Right cardiac atrium (tissue), 5 donors: Measurements from ENCODE around the gene YIPF4. TPM values are rescaled to one million over a fixed set of nuclear protein-coding genes. Genes with fewer than 3 reads are reported as not detected.

Source experiments
- ATAC-seq, 2 donors: fragments of 200-7000 bp; cut with Tn5 transposase; one replicate each; pipeline versions ENCODE4 v1.8.0 to v1.9.1; 2020; ENCODE audit warnings: moderate library complexity in 2 of 2, mild to moderate bottlenecking in 1 of 2
- DNase-seq, 3 donors: peaks; one replicate each; pipeline ENCODE4 v3.0.0-alpha.2; 2020
- H3K27ac ChIP-seq: one replicate; pipeline ENCODE4 v1.5.1; 2013; ENCODE audit warnings: mild to moderate bottlenecking, low read length, control low read depth, moderate library complexity
- H3K27me3 ChIP-seq: one replicate; pipeline ENCODE4 v1.6.1; 2013; ENCODE audit not compliant: control insufficient read depth, insufficient read depth
- H3K4me1 ChIP-seq: one replicate; pipeline ENCODE4 v1.6.1; 2013; ENCODE audit warnings: low read length; ENCODE audit not compliant: control insufficient read depth, insufficient read depth
- H3K4me3 ChIP-seq: one replicate; pipeline ENCODE4 v1.5.1; 2013; ENCODE audit warnings: low read length, control low read depth
- H3K9me3 ChIP-seq: one replicate; pipeline ENCODE4 v1.6.1; 2013; ENCODE audit warnings: low read length; ENCODE audit not compliant: control insufficient read depth
- WGBS: extraction: QIAGEN DNeasy Blood & Tissue Kit; methylation state at CpG from one replicate; pipeline ENCODE4 v1.1.7; 2013; 5-methylcytosine and 5-hydroxymethylcytosine counted together
- intact Hi-C, 4 donors: fragments of 100-400 bp; cut with DNase I; formaldehyde crosslinking; loops; one replicate each; pipeline versions ENCODE4 v1.11.0 to v1.14.0; 2022 to 2023
- long read RNA-seq, 4 donors: library from polyadenylated mRNA; unstranded; transcript quantifications; one replicate each; pipeline ENCODE4 v2.0.0, GENCODE V29; 2020 to 2021
- polyA plus RNA-seq: library from polyadenylated mRNA; stranded (reverse); fragments of 200-250 nt; gene quantifications from one replicate; pipeline ENCODE4 v1.2.3, GENCODE V29; 2013
- total RNA-seq, 4 donors: library from RNA; stranded (reverse); fragmentation: NEBNext Ultra II Directional; extraction: Animal tissue kit (Norgen Biotek cat#: 25700); gene quantifications; one replicate each; pipeline ENCODE4 v1.2.1, GENCODE V29; 2021
- donor health status: healthy with polysubstance abuse.
- donor health status: DM: no; HTN: yes; CAD: no.
- donor health status: DM: no; HTN: no; CAD: no.
- donor health status: DM: no; HTN: yes; CAD: no; lungs with severe emphysema.
- donor health status: DM: yes; HTN: yes; CAD: no.

The YIPF4 gene
- total RNA-seq (10 to 100 TPM; 52.6 to 60.8 (median 53.3) TPM), polyA plus RNA-seq (30.8 TPM)
- long read RNA-seq, donor 1, full-length matches to known transcripts, result 125 of 147 reads
- long read RNA-seq, donor 1, partial matches to known transcripts, result 5 of 147 reads
- long read RNA-seq, donor 1, other reads (novel, unspliced or antisense), result 17 of 147 reads
- long read RNA-seq, donor 2, full-length matches to known transcripts, result 34 of 40 reads
- long read RNA-seq, donor 2, partial matches to known transcripts, result 1 of 40 reads
- long read RNA-seq, donor 2, other reads (novel, unspliced or antisense), result 5 of 40 reads
- long read RNA-seq, donor 3, full-length matches to known transcripts, result 427 of 465 reads
- long read RNA-seq, donor 3, partial matches to known transcripts, result 10 of 465 reads
- long read RNA-seq, donor 3, other reads (novel, unspliced or antisense), result 28 of 465 reads
- long read RNA-seq, donor 4, full-length matches to known transcripts, result 51 of 61 reads
- long read RNA-seq, donor 4, partial matches to known transcripts, result 6 of 61 reads
- long read RNA-seq, donor 4, other reads (novel, unspliced or antisense), result 4 of 61 reads

DNA sequence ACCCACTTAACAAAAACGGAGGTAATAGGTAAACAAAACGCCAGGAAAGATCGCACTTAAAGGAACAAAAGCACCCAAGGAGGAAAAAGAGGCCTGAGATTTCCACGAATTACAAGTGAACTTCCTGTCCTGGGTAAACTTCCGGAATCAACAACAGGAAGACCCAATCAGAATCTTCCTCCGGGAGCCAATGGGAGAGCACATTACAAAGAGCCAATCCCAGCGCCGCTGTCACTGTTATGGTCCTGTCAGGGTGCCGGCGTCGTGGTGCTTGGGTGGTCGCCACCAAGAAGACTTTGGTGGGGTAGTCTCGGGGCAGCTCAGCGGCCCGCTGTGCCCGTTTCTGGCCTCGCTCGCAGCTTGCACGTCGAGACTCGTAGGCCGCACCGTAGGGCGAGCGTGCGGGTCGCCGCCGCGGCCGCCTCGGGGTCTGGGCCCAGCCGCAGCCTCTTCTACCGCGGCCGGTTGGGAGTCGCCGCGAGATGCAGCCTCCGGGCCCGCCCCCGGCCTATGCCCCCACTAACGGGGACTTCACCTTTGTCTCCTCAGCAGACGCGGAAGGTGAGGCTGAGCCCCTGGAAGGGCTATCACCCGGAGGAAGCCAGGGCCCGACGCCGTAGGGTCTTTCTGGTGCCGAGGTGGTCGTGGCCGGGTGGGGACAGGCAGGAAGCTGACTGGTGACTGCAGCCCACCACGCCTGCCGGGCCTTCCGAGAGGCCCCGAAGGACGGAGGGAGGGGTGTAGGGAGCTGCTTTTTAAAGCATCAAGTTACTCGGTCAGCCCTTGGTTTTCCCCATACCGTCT lies at the start of gene YIPF4:
Gene YIPF4 (plus strand): TSS at position 231 of the 804 bp plus-strand sequence. CDS start 252 bp downstream, at position 483.
- DNase-seq (peak; percentile 82 to 94 (median 93)), ATAC-seq (peak; percentile 99 to 100)
- H3K9me3 ChIP-seq, result no peaks in the 10 kb centered on the region
- peak within 1 kb of the TSS; percentile 97 for H3K4me3 ChIP-seq
- no peaks in the 10 kb centered on the region for H3K27me3 ChIP-seq
- no peaks in the 10 kb centered on the region for H3K4me1 ChIP-seq
- WGBS, result under 1% methylated on average over 59 of the region's 59 CpGs
- H3K27ac ChIP-seq, result peak within 1 kb of the TSS; percentile 57
- intact Hi-C loops, result no loop called here

- ATAC-seq (no peak), DNase-seq (no peak)
- Histone ChIP-seq H3K4me1 (no peaks in the 10 kb centered on the region), H3K27ac (no peak overlapping the region), H3K4me3 (no peak overlapping the region), H3K9me3 (no peaks in the 10 kb centered on the region), H3K27me3 (no peaks in the 10 kb centered on the region)
- intact Hi-C loops, result no loop called here
- 78% methylated on average over 2 of the region's 2 CpGs for WGBS
Measured at GRCh38 chr2:32228181-32228580, 49.5 kb upstream of the YIPF4 start.

DNA sequence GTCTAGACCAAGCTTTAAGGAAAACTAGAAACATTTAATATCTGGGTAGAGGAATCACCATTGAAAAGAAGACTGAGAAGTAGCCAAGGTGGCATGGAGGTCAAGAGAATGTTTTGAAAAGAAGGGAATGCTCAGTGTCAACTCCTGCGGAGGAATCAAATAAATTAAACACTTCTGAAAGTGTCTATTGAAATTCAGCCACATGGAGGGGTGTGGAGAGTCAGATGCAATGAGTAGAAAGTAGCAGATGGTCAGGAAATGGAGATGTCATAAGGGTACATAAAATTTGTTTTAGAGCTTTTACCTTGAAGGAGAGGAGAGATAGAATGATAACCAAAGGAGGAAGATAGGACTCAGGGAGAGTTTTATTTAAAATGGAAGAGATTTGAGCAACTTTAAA lies 48.1 kb upstream of the YIPF4 start:
- Histone ChIP-seq H3K9me3 (no peaks in the 10 kb centered on the region), H3K4me3 (no peak overlapping the region), H3K27me3 (no peaks in the 10 kb centered on the region), H3K27ac (no peak overlapping the region), H3K4me1 (no peaks in the 10 kb centered on the region)
- intact Hi-C loops, result no loop called here
- DNase-seq (no peak), ATAC-seq (no peak)
- WGBS, result 53% methylated on average over 1 of the region's 1 CpG

GRCh38 chr2:32231959-32232358 lies 45.7 kb upstream of the YIPF4 start:
- no peaks in the 10 kb centered on the region for H3K4me1 ChIP-seq
- intact Hi-C loops, result no loop called here
- H3K27me3 ChIP-seq, result no peaks in the 10 kb centered on the region
- ATAC-seq, result no peak
- H3K9me3 ChIP-seq, result no peaks in the 10 kb centered on the region
- no peak for DNase-seq
- 96% methylated on average over 4 of the region's 4 CpGs for WGBS
- H3K4me3 ChIP-seq, result no peak overlapping the region
- H3K27ac ChIP-seq, result no peak overlapping the region

DNA sequence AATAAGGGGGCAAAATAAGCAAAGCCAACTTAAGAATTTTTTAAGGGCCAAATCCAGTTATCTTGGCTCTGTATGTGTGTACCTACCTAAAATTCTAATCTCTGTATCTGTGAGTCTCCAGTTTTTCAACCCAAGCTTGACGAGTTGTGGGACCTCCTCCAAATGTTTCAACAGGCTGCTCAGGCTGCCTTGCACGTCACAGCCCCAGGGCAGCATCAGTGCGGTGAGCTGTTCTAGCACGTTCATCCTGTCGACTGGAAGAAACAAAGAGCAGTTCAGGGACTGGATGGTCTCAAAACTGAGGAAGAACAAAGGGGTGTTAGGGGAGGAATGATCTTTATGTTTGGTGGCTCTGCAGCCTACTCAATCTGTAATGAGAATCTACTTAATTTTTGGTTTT lies 42.4 kb upstream of the YIPF4 start:
- WGBS, result 78% methylated on average over 5 of the region's 5 CpGs
- DNase-seq, result no peak
- Histone ChIP-seq H3K4me3 (no peak overlapping the region), H3K9me3 (no peaks in the 10 kb centered on the region), H3K4me1 (no peaks in the 10 kb centered on the region), H3K27ac (no peak overlapping the region), H3K27me3 (no peaks in the 10 kb centered on the region)
- ATAC-seq, result no peak
- intact Hi-C loops, result no loop called here

DNA sequence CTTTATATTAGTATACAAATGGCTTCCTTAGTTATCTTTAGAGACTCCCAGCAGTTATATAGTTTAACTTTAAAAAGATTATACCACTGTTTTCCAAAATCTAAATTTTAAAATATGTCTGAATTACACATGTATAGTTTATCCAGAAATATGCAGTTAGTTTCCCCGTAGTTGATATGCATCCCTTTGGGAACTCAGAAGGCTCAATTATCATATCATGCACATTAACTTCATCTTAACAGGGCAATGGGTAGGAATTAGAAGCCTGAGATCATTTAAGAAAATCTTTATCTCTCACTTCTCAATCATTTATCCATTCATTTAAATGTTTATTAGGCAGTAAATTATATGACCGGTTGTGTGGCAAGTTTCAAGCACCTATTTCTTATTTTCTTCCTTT lies 40.2 kb upstream of the YIPF4 start:
- Histone ChIP-seq H3K4me1 (no peaks in the 10 kb centered on the region), H3K27ac (no peak overlapping the region), H3K4me3 (no peak overlapping the region), H3K9me3 (no peaks in the 10 kb centered on the region), H3K27me3 (no peaks in the 10 kb centered on the region)
- intact Hi-C loops, result no loop called here
- DNase-seq (no peak), ATAC-seq (no peak)
- 95% methylated on average over 2 of the region's 2 CpGs for WGBS

GRCh38 chr2:32237996-32238395 lies 39.7 kb upstream of the YIPF4 start:
- no peak overlapping the region for H3K4me3 ChIP-seq
- DNase-seq (no peak), ATAC-seq (no peak)
- no peak overlapping the region for H3K27ac ChIP-seq
- intact Hi-C loops, result no loop called here
- H3K27me3 ChIP-seq, result no peaks in the 10 kb centered on the region
- no peaks in the 10 kb centered on the region for H3K4me1 ChIP-seq
- no peaks in the 10 kb centered on the region for H3K9me3 ChIP-seq
- 89% methylated on average over 2 of the region's 2 CpGs for WGBS

DNA sequence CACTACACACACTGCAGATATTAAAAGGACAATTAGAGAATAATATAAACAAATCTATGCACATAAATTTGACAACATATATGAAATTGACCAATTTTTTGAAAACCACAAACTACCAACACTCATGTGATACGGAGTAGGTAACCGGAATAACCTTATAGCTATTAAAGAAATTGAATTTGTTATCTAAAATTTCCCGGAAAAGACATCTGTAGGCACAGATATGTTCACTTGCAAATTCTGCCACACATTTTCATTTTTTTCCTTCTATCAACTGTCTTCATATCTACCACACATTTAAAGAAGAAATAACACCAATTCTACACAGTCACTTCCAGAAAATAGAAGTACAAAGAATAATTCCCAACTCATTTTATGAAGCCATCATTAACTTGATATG lies 35.4 kb upstream of the YIPF4 start:
- no peak for DNase-seq
- ATAC-seq, result no peak
- Histone ChIP-seq H3K9me3 (no peaks in the 10 kb centered on the region), H3K27ac (no peak overlapping the region), H3K27me3 (no peaks in the 10 kb centered on the region), H3K4me3 (no peak overlapping the region), H3K4me1 (no peaks in the 10 kb centered on the region)
- intact Hi-C loops, result no loop called here
- 93% methylated on average over 3 of the region's 3 CpGs for WGBS

GRCh38 chr2:32246911-32247310 lies 30.8 kb upstream of the YIPF4 start:
- intact Hi-C loops, result no loop called here
- WGBS, result 91% methylated on average over 4 of the region's 4 CpGs
- Histone ChIP-seq H3K4me1 (no peaks in the 10 kb centered on the region), H3K9me3 (no peaks in the 10 kb centered on the region), H3K4me3 (no peak overlapping the region), H3K27me3 (no peaks in the 10 kb centered on the region), H3K27ac (no peak overlapping the region)
- ATAC-seq (no peak), DNase-seq (no peak)

DNA sequence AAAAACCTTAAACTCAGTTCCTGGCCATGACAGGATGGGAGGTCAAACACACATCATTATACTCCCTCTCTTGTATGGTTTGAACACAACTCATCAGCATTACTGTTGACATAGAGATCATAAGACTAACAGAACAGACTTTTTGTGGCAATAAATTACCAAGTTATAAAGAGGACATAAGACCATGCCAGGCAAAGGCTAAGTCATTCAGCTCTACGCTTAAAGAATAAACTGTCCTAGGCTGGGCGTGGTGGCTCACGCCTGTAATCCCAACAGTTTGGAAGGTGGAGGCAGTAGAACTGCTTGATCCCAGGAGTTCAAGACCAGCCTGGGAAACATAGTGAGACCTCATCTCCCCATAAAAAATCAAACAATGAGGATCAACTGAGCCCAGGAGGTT lies 29.4 kb upstream of the YIPF4 start:
- DNase-seq, result no peak
- H3K9me3 ChIP-seq, result no peaks in the 10 kb centered on the region
- H3K27ac ChIP-seq, result no peak overlapping the region
- intact Hi-C loops, result no loop called here
- 93% methylated on average over 3 of the region's 3 CpGs for WGBS
- no peaks in the 10 kb centered on the region for H3K27me3 ChIP-seq
- ATAC-seq, result no peak
- no peak overlapping the region for H3K4me3 ChIP-seq
- no peaks in the 10 kb centered on the region for H3K4me1 ChIP-seq

GRCh38 chr2:32249731-32250236 lies 27.9 kb upstream of the YIPF4 start:
- intact Hi-C loops, result no loop called here
- Histone ChIP-seq H3K27ac (no peak overlapping the region), H3K4me3 (no peak overlapping the region), H3K9me3 (no peaks in the 10 kb centered on the region), H3K4me1 (no peaks in the 10 kb centered on the region), H3K27me3 (no peaks in the 10 kb centered on the region)
- no peak for DNase-seq
- ATAC-seq, result no peak
- 72% methylated on average over 2 of the region's 2 CpGs for WGBS
